AG09319 (cell line): Measurements from ENCODE around the gene AMMECR1.
"Not testable (repeated sequence)": the region's sequence is repeated elsewhere in the genome, so short reads cannot be mapped to it uniquely, and the experiment has no call there.

Experiments used
- DNase-seq: peaks from one replicate; pipeline ENCODE4 v3.0.0-alpha.2; 2010; ENCODE audit warnings: low read depth; ENCODE audit errors: extremely low read depth
- TF ChIP-seq, protein P1 (sequence below): IDR thresholded peaks from 2 replicates; pipeline ENCODE4 v1.5.1; 2011; ENCODE audit warnings: low read depth, mild to moderate bottlenecking, inconsistent platforms, low read length, moderate library complexity

Gene AMMECR1

DNA sequence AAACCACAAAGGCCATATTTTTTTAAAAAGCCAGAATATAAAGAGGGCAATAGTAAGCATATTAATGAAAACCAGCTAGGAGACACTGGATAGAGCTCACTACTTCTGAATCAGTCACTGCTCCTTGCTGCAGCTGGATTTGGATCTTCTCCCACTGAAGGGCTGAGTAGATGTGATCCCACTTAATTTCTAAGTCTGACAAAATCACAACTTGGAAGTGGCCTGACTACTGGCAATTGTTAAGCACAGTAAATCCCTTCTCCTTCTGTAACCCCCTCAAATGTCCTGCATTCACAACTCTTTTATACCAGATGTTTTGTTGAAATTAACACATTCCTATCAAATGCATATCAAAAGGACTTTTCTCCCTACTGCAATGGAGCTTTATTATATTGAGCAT is 72.9 kb downstream of the AMMECR1 start:
- DNase-seq, result no peak
- TF ChIP-seq, protein P1, sequence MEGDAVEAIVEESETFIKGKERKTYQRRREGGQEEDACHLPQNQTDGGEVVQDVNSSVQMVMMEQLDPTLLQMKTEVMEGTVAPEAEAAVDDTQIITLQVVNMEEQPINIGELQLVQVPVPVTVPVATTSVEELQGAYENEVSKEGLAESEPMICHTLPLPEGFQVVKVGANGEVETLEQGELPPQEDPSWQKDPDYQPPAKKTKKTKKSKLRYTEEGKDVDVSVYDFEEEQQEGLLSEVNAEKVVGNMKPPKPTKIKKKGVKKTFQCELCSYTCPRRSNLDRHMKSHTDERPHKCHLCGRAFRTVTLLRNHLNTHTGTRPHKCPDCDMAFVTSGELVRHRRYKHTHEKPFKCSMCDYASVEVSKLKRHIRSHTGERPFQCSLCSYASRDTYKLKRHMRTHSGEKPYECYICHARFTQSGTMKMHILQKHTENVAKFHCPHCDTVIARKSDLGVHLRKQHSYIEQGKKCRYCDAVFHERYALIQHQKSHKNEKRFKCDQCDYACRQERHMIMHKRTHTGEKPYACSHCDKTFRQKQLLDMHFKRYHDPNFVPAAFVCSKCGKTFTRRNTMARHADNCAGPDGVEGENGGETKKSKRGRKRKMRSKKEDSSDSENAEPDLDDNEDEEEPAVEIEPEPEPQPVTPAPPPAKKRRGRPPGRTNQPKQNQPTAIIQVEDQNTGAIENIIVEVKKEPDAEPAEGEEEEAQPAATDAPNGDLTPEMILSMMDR, result no peak

DNA sequence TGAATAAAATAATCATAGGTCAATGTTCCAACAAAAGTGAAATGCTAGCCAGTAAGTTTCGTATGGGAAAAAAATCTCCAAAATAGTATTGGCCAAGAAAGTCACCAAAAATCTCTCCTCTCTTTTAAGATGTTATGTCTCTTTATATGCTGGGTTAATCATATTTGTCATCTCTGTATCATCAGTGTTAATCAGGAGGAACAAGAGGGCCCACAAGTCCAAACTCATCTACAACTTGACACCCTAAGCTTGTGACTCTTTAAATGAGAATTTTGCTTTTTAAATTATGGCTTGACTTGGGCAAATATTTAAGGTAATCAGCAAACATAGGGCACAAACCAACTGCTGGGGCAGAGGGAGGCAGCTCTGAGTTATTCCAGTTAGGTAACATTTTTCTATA is 75.5 kb downstream of the AMMECR1 start:
- TF ChIP-seq, protein P1, result no peak
- DNase-seq, result no peak

- TF ChIP-seq, protein P1, result no peak
- no peak for DNase-seq
These were observed 76.1 kb downstream of the AMMECR1 start for GRCh38 chrX:110241816-110242215.

DNA sequence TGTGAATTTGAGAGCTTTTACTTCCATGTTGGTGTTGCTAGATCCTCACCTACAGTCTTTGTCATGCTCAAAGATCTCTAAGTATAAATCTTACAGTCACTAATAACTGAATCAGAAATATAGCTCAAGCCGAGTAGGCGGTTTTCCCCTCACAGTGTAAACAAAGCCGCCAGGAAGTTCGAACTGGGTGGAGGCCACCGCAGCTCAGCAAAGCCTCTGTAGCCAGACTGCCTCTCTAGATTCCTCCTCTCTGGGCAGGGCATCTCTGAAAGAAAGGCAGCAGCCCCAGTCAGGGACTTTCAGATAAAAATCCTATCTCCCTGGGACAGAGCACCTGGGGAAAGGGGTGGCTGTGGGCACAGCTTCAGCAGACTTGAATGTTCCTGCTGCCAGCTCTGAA is 79.6 kb downstream of the AMMECR1 start:
- not testable (repeated sequence) for DNase-seq

DNA sequence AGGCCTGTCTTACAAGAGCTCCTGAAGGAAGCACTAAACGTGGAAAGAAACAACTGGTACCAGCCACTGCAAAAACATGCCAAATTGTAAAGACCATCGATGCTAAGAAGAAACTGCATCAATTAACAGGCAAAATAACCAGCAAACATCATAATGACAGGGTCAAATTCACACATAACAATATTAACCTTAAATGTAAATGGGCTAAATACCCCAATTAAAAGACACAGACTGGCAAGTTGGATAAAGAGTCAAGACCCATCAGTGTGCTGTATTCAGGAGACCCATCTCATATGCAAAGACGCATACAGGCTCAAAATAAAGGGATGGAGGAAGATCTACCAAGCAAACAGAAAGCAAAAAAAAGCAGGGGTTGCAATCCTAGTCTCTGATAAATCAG is 86.4 kb downstream of the AMMECR1 start:
- DNase-seq, result not testable (repeated sequence)

- not testable (repeated sequence) for DNase-seq
These were observed 88.3 kb downstream of the AMMECR1 start for GRCh38 chrX:110229497-110230111.

DNA sequence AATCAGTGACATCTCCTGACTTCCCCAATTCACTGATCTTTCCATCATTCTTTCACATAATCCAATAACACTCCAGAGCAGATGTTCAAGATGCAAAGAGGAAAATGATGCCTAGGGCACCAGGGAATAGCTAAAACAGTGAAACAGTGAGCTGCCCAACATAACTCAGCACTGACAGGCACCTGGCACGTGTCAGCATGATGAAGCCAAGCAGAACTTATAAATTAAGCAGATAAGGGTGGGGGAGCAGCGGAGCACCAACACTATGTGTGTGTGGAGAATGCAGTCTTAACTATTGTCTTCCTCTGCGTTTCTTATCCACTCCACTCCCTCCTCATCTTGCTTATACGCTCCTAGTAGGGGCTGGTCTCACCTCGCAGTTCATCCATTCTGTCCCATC is 89.4 kb downstream of the AMMECR1 start:
- TF ChIP-seq, protein P1, result no peak
- DNase-seq, result no peak

DNA sequence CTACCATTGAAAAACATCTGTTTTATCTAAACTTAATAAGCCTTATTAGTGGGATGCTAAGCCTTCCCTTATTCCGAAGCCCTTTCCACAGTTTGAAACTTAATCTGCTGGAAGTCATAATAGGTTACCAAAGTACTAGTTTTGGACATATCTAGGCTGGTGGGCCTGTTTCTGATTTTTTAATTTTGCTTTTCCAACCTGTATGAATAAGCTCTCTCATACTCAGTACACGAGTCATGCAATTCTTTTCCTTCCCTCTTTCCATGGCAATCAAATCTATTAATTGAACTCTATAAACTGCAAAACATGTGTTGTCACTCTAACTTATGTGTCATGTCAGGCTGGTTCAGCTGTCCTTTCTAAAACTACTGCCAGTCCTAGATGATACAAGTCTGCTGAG is 91.0 kb downstream of the AMMECR1 start:
- TF ChIP-seq, protein P1, result no peak
- DNase-seq, result peak; percentile 42

GRCh38 chrX:110224926-110225617 is 92.8 kb downstream of the AMMECR1 start:
- no peak for DNase-seq
- TF ChIP-seq, protein P1, result no peak
